Neural crest cell (in vitro differentiated cells): ENCODE measurements around the gene GTF2H2C. TPM values are rescaled to one million over a fixed set of nuclear protein-coding genes. Genes with fewer than 3 reads are reported as not detected.
"Not testable (repeated sequence)": the region's sequence is repeated elsewhere in the genome, so short reads cannot be mapped to it uniquely, and the experiment has no call there.

Source experiments
- DNase-seq: peaks from one replicate; pipeline ENCODE4 v3.0.0; 2021; ENCODE audit warnings: low read depth, mixed read lengths, low spot score
- H3K27ac Mint-ChIP-seq: one replicate; pipeline ENCODE4 v1.8.0; 2021; ENCODE audit warnings: mild to moderate bottlenecking, mixed read lengths; ENCODE audit not compliant: unreplicated experiment
- H3K27me3 Mint-ChIP-seq: 2 replicates; pipeline ENCODE4 v1.8.0; 2021; ENCODE audit warnings: low read depth, mild to moderate bottlenecking, mixed read lengths
- H3K36me3 Mint-ChIP-seq: 2 replicates; pipeline ENCODE4 v1.8.0; 2021; ENCODE audit warnings: low read depth, mild to moderate bottlenecking, mixed read lengths
- H3K4me1 Mint-ChIP-seq: 2 replicates; pipeline ENCODE4 v1.8.0; 2021; ENCODE audit warnings: mixed read lengths
- H3K4me3 Mint-ChIP-seq: one replicate; pipeline ENCODE4 v1.8.0; 2021; ENCODE audit warnings: mild to moderate bottlenecking, mixed read lengths
- H3K9me3 Mint-ChIP-seq: 2 replicates; pipeline ENCODE4 v1.8.0; 2021; ENCODE audit warnings: mixed read lengths
- CTCF ChIP-seq: fragments of 200-600 bp; sonication (generic); conservative IDR thresholded peaks from 2 replicates; pipeline ENCODE4 v1.5.0; 2021; ENCODE audit warnings: antibody characterized with exemption, mild to moderate bottlenecking
- long read RNA-seq: library from polyadenylated mRNA; unstranded; transcript quantifications from one replicate; pipeline ENCODE4 v2.0.0, GENCODE V29; 2020
- total RNA-seq: library from RNA; stranded (reverse); gene quantifications from 2 replicates; pipeline ENCODE4 v1.2.1, GENCODE V29; 2021

GTF2H2C gene
- 47.9 and 49.4 TPM in 2 replicates for total RNA-seq
- long read RNA-seq, transcript GTF2H2C-210 (16 exons, 2,952 nt) = major isoform, 33 of 110 reads
- long read RNA-seq, partial matches to known transcripts = 10 of 110 reads
- long read RNA-seq, other reads (novel, unspliced or antisense) = 63 of 110 reads

- not testable (repeated sequence) for H3K9me3 Mint-ChIP-seq, H3K4me1 Mint-ChIP-seq, H3K27me3 Mint-ChIP-seq, H3K36me3 Mint-ChIP-seq
- H3K27ac Mint-ChIP-seq = peak within 1 kb of the TSS; percentile 24
- DNase-seq = peak; percentile 41
- peak within 1 kb of the TSS; percentile 95 for H3K4me3 Mint-ChIP-seq
These were observed at the start of gene GTF2H2C for GRCh38 chr5:69559908-69560330. Gene GTF2H2C, plus strand, starts transcription at chr5:69560191. Its CDS starts 4,942 bp downstream, at chr5:69565133.

GRCh38 chr5:69510694-69511093 is 49.3 kb upstream of the GTF2H2C start:
- DNase-seq = no peak
- Mint-ChIP-seq H3K36me3 (no peaks in the 10 kb centered on the region), H3K9me3 (no peaks in the 10 kb centered on the region), H3K27me3 (no peaks in the 10 kb centered on the region), H3K27ac (no peak overlapping the region), H3K4me1 (no peaks in the 10 kb centered on the region), H3K4me3 (no peak overlapping the region)
- no peak for TF ChIP-seq CTCF

- Mint-ChIP-seq H3K27ac (no peak overlapping the region), H3K27me3 (no peaks in the 10 kb centered on the region), H3K9me3 (no peaks in the 10 kb centered on the region), H3K4me1 (no peaks in the 10 kb centered on the region), H3K36me3 (no peaks in the 10 kb centered on the region), H3K4me3 (no peak overlapping the region)
- no peak for DNase-seq
- no peak for TF ChIP-seq CTCF
These were observed 47.2 kb upstream of the GTF2H2C start for GRCh38 chr5:69512740-69513260.

GRCh38 chr5:69515570-69515969 is 44.4 kb upstream of the GTF2H2C start:
- H3K36me3 Mint-ChIP-seq, DNase-seq, H3K27me3 Mint-ChIP-seq, H3K4me1 Mint-ChIP-seq, H3K27ac Mint-ChIP-seq, H3K9me3 Mint-ChIP-seq, H3K4me3 Mint-ChIP-seq: not testable (repeated sequence)

- H3K27me3 Mint-ChIP-seq = no peaks in the 10 kb centered on the region
- TF ChIP-seq CTCF = no peak
- H3K4me1 Mint-ChIP-seq = no peaks in the 10 kb centered on the region
- H3K9me3 Mint-ChIP-seq = no peaks in the 10 kb centered on the region
- no peak for DNase-seq
- no peaks in the 10 kb centered on the region for H3K36me3 Mint-ChIP-seq
- no peak overlapping the region for H3K4me3 Mint-ChIP-seq
- H3K27ac Mint-ChIP-seq = no peak overlapping the region
These were observed 43.2 kb upstream of the GTF2H2C start for GRCh38 chr5:69516769-69517168.

- no peaks in the 10 kb centered on the region for H3K36me3 Mint-ChIP-seq
These were observed 42.2 kb upstream of the GTF2H2C start for GRCh38 chr5:69517763-69518212.

More at GRCh38 chr5:69517763-69518212, 42.2 kb upstream of the GTF2H2C start:
- no peak overlapping the region for H3K27ac Mint-ChIP-seq
- H3K4me3 Mint-ChIP-seq = no peak overlapping the region
- H3K4me1 Mint-ChIP-seq = no peaks in the 10 kb centered on the region
- TF ChIP-seq CTCF = no peak
- no peak for DNase-seq
- H3K9me3 Mint-ChIP-seq = no peaks in the 10 kb centered on the region
- no peaks in the 10 kb centered on the region for H3K27me3 Mint-ChIP-seq
